ENCODE results near the gene CWC22. TPM values are rescaled to one million over a fixed set of nuclear protein-coding genes. Genes with fewer than 3 reads are reported as not detected.

CWC22 gene
- total and polyA plus RNA-seq, 2 of the 13 experiments (the other 11 are each of a cell fraction or from before 2014, with no cell fraction given), result 5.7 to 29.2 TPM

- TF ChIP-seq, protein P1, sequence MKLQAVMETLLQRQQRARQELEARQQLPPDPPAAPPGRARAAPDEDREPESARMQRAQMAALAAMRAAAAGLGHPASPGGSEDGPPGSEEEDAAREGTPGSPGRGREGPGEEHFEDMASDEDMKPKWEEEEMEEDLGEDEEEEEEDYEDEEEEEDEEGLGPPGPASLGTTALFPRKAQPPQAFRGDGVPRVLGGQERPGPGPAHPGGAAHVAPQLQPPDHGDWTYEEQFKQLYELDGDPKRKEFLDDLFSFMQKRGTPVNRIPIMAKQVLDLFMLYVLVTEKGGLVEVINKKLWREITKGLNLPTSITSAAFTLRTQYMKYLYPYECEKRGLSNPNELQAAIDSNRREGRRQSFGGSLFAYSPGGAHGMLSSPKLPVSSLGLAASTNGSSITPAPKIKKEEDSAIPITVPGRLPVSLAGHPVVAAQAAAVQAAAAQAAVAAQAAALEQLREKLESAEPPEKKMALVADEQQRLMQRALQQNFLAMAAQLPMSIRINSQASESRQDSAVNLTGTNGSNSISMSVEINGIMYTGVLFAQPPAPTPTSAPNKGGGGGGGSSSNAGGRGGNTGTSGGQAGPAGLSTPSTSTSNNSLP (IDR thresholded peaks at IDR 0.05; ENCODE audit: low read depth, low read length), result no peak
- TF ChIP-seq GATAD2A (CRISPR knock-in tag; IDR thresholded peaks at IDR 0.05) (no peak), ZNF557 (CRISPR knock-in tag; IDR thresholded peaks at IDR 0.05) (no peak), HNRNPLL (IDR thresholded peaks at IDR 0.05; ENCODE audit: low read depth, low read length, poor library complexity, severe bottlenecking) (no peak), KLF12 (CRISPR knock-in tag; IDR thresholded peaks at IDR 0.05; ENCODE audit: borderline replicate concordance) (no peak), PPARG (CRISPR knock-in tag; conservative IDR thresholded peaks at IDR 0.05) (peak; percentile 24; the same call in 1 of the 2 replicates), ISL2 (CRISPR knock-in tag; IDR thresholded peaks at IDR 0.05) (no peak), PLSCR1 (CRISPR knock-in tag; IDR thresholded peaks at IDR 0.05; ENCODE audit: borderline replicate concordance) (no peak), ZNF7 (CRISPR knock-in tag; IDR thresholded peaks at IDR 0.05) (no peak), HNF4A (CRISPR knock-in tag; IDR thresholded peaks at IDR 0.05) (peak; percentile 79), HNRNPK (IDR thresholded peaks at IDR 0.05; ENCODE audit: low read depth, low read length, poor library complexity, severe bottlenecking) (no peak), ZNF383 (CRISPR knock-in tag; IDR thresholded peaks at IDR 0.05; ENCODE audit: borderline replicate concordance) (no peak)
- TF ChIP-seq, protein P2, sequence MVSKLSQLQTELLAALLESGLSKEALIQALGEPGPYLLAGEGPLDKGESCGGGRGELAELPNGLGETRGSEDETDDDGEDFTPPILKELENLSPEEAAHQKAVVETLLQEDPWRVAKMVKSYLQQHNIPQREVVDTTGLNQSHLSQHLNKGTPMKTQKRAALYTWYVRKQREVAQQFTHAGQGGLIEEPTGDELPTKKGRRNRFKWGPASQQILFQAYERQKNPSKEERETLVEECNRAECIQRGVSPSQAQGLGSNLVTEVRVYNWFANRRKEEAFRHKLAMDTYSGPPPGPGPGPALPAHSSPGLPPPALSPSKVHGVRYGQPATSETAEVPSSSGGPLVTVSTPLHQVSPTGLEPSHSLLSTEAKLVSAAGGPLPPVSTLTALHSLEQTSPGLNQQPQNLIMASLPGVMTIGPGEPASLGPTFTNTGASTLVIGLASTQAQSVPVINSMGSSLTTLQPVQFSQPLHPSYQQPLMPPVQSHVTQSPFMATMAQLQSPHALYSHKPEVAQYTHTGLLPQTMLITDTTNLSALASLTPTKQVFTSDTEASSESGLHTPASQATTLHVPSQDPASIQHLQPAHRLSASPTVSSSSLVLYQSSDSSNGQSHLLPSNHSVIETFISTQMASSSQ (IDR thresholded peaks at IDR 0.05; ENCODE audit: low read depth), result no peak
- TF ChIP-seq, protein P2 (CRISPR knock-in tag; IDR thresholded peaks at IDR 0.05; ENCODE audit: borderline replicate concordance), result no peak
- TF ChIP-seq, protein P3, sequence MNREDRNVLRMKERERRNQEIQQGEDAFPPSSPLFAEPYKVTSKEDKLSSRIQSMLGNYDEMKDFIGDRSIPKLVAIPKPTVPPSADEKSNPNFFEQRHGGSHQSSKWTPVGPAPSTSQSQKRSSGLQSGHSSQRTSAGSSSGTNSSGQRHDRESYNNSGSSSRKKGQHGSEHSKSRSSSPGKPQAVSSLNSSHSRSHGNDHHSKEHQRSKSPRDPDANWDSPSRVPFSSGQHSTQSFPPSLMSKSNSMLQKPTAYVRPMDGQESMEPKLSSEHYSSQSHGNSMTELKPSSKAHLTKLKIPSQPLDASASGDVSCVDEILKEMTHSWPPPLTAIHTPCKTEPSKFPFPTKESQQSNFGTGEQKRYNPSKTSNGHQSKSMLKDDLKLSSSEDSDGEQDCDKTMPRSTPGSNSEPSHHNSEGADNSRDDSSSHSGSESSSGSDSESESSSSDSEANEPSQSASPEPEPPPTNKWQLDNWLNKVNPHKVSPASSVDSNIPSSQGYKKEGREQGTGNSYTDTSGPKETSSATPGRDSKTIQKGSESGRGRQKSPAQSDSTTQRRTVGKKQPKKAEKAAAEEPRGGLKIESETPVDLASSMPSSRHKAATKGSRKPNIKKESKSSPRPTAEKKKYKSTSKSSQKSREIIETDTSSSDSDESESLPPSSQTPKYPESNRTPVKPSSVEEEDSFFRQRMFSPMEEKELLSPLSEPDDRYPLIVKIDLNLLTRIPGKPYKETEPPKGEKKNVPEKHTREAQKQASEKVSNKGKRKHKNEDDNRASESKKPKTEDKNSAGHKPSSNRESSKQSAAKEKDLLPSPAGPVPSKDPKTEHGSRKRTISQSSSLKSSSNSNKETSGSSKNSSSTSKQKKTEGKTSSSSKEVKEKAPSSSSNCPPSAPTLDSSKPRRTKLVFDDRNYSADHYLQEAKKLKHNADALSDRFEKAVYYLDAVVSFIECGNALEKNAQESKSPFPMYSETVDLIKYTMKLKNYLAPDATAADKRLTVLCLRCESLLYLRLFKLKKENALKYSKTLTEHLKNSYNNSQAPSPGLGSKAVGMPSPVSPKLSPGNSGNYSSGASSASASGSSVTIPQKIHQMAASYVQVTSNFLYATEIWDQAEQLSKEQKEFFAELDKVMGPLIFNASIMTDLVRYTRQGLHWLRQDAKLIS (CRISPR knock-in tag; IDR thresholded peaks at IDR 0.05), result no peak
- TF ChIP-seq, protein P4, sequence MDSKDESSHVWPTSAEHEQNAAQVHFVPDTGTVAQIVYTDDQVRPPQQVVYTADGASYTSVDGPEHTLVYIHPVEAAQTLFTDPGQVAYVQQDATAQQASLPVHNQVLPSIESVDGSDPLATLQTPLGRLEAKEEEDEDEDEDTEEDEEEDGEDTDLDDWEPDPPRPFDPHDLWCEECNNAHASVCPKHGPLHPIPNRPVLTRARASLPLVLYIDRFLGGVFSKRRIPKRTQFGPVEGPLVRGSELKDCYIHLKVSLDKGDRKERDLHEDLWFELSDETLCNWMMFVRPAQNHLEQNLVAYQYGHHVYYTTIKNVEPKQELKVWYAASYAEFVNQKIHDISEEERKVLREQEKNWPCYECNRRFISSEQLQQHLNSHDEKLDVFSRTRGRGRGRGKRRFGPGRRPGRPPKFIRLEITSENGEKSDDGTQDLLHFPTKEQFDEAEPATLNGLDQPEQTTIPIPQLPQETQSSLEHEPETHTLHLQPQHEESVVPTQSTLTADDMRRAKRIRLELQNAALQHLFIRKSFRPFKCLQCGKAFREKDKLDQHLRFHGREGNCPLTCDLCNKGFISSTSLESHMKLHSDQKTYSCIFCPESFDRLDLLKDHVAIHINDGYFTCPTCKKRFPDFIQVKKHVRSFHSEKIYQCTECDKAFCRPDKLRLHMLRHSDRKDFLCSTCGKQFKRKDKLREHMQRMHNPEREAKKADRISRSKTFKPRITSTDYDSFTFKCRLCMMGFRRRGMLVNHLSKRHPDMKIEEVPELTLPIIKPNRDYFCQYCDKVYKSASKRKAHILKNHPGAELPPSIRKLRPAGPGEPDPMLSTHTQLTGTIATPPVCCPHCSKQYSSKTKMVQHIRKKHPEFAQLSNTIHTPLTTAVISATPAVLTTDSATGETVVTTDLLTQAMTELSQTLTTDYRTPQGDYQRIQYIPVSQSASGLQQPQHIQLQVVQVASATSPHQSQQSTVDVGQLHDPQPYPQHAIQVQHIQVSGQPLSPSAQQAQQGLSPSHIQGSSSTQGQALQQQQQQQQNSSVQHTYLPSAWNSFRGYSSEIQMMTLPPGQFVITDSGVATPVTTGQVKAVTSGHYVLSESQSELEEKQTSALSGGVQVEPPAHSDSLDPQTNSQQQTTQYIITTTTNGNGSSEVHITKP (CRISPR knock-in tag; IDR thresholded peaks at IDR 0.05; ENCODE audit: low read depth), result no peak
These were observed 70.4 kb downstream of the CWC22 start (continued) for GRCh38 chr2:179936654-179937053.
